Keratinocyte (primary cell): ENCODE measurements around the gene DLX2. TPM values are rescaled to one million over a fixed set of nuclear protein-coding genes. Genes with fewer than 3 reads are reported as not detected.

ENCODE experiments used
- DNase-seq: peaks from one replicate; pipeline ENCODE4 v3.0.0-alpha.2; 2011; ENCODE audit warnings: low read depth, missing footprints, low spot score
- FAIRE-seq: peaks from 2 replicates; lab custom pipeline; 2011; peaks lifted over from hg19 to GRCh38; lab: Jason Lieb, UNC
- H2AFZ ChIP-seq: 2 replicates; pipeline ENCODE4 v1.6.0; 2012; ENCODE audit warnings: low read length, control low read depth, inconsistent platforms; ENCODE audit not compliant: control insufficient read depth
- H3K27ac ChIP-seq: 2 replicates; pipeline ENCODE4 v1.5.1; 2011; ENCODE audit warnings: low read length; ENCODE audit not compliant: control insufficient read depth, insufficient read depth
- H3K27me3 ChIP-seq: 3 replicates; pipeline ENCODE4 v1.6.0; 2011; ENCODE audit warnings: low read length; ENCODE audit not compliant: control insufficient read depth, insufficient read depth; ENCODE audit errors: extremely low read depth
- H3K36me3 ChIP-seq, 2 experiments: 2 replicates in 1 of 2; 3 replicates in 1 of 2; pipeline ENCODE4 v1.5.1; 2011; ENCODE audit warnings: low read length in 2 of 2, mild to moderate bottlenecking in 1 of 2; ENCODE audit not compliant: control insufficient read depth in 2 of 2, insufficient read depth in 2 of 2; ENCODE audit errors: extremely low read depth in 1 of 2
- H3K4me1 ChIP-seq: 3 replicates; pipeline ENCODE4 v1.5.1; 2011; ENCODE audit warnings: low read length; ENCODE audit not compliant: control insufficient read depth, insufficient read depth; ENCODE audit errors: extremely low read depth
- H3K4me2 ChIP-seq: 3 replicates; pipeline ENCODE4 v1.6.0; 2011; ENCODE audit warnings: low read depth, low read length; ENCODE audit not compliant: control insufficient read depth, insufficient read depth; ENCODE audit errors: extremely low read depth
- H3K4me3 ChIP-seq, 3 experiments: fragments of 200-600 bp in 1 of 3; sonication (generic) in 1 of 3; 2 replicates in 2 of 3; 3 replicates in 1 of 3; pipeline ENCODE4 v1.5.1; 2011 to 2016; ENCODE audit warnings: low read length in 3 of 3, mild to moderate bottlenecking in 3 of 3, control low read depth in 2 of 3, inconsistent platforms in 1 of 3, low read depth in 1 of 3, mixed read lengths in 1 of 3, mixed run types in 1 of 3, moderate library complexity in 1 of 3; ENCODE audit not compliant: control insufficient read depth in 2 of 3, insufficient read depth in 2 of 3; ENCODE audit errors: extremely low read depth in 1 of 3
- H3K79me2 ChIP-seq: 2 replicates; pipeline ENCODE4 v1.6.0; 2012; ENCODE audit warnings: low read length; ENCODE audit not compliant: control insufficient read depth, insufficient read depth
- H3K9ac ChIP-seq: 3 replicates; pipeline ENCODE4 v1.6.0; 2011; ENCODE audit warnings: low read length; ENCODE audit not compliant: control insufficient read depth, insufficient read depth; ENCODE audit errors: extremely low read depth
- H3K9me1 ChIP-seq: 3 replicates; pipeline ENCODE4 v1.6.0; 2011; ENCODE audit warnings: low read length; ENCODE audit not compliant: control insufficient read depth, insufficient read depth; ENCODE audit errors: extremely low read depth
- H3K9me3 ChIP-seq: 2 replicates; pipeline ENCODE4 v1.5.1; 2012; ENCODE audit warnings: low read depth, low read length; ENCODE audit not compliant: control insufficient read depth
- H4K20me1 ChIP-seq: 3 replicates; pipeline ENCODE4 v1.6.0; 2011; ENCODE audit warnings: low read length; ENCODE audit not compliant: control insufficient read depth, insufficient read depth; ENCODE audit errors: extremely low read depth
- EZH2 ChIP-seq: IDR thresholded peaks from one replicate; pipeline ENCODE4 v1.6.1; 2012; ENCODE audit warnings: inconsistent platforms, mild to moderate bottlenecking, low read length, moderate library complexity
- dilution Hi-C: fragments of 300-500 bp; cut with MboI; formaldehyde crosslinking; loops from one replicate; pipeline ENCODE4 v1.7.0; 2020; ENCODE audit warnings: low sequenced_read_pairs; ENCODE audit not compliant: extremely low pct_ligation_motif_present
- polyA plus RNA-seq, 5 experiments: library from polyadenylated mRNA; depleted of rRNA in 3 of 5; stranded (reverse) in 3 of 5; stranded (forward) in 1 of 5; unstranded in 1 of 5; fragments of >200 nt; gene quantifications; 1 replicate in 1 of 5; 2 replicates in 3 of 5; 3 replicates in 1 of 5; pipeline versions ENCODE4 v1.2.1 to v1.2.3, GENCODE V29; 2011 to 2012; ENCODE audit warnings: missing spikeins in 2 of 5, low read depth in 1 of 5, low replicate concordance in 1 of 5
- TF ChIP-seq, protein P1 (sequence below), 3 experiments: IDR thresholded peaks in 1 of 3; conservative IDR thresholded peaks in 1 of 3; optimal IDR thresholded peaks in 1 of 3; 2 replicates in 2 of 3; 3 replicates in 1 of 3; pipeline versions ENCODE3 to v1.5.1; 2011; ENCODE audit warnings: low read length in 3 of 3, mild to moderate bottlenecking in 3 of 3, moderate library complexity in 2 of 3, control low read depth in 1 of 3, inconsistent platforms in 1 of 3; ENCODE audit not compliant: insufficient read depth in 2 of 3; ENCODE audit errors: extremely low read depth in 1 of 3

Gene DLX2
- polyA plus RNA-seq, 1 donor (not counting 4 experiments of a cell fraction or from before 2014, with no cell fraction given) = 0.29 TPM

DNA sequence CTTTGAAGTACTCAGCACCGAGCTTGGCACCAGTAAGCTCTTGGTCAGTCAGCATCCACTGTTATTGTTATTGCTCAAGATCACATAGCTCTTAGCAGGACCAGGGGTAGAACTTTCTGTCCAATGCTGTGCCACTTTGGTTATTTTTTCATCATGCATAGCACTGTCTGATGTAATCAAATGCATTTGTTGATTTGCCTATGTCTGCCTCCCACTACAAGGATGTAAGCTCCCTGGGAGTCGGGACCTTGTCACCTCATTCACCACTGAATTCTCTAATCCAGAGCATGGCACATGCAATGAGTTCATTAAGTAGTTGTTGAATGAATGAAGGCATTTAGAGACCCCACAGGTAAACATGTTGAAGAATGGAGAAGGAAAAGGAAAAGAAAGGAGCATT is 46.4 kb downstream of the DLX2 start:
- no peaks in the 10 kb centered on the region for H3K27me3 ChIP-seq
- FAIRE-seq = no peak

GRCh38 chr2:172053486-172053885 is 49.2 kb downstream of the DLX2 start:
- no peak for FAIRE-seq
- Histone ChIP-seq H4K20me1 (no peaks in the 10 kb centered on the region), H3K27ac (no peak overlapping the region), H3K9ac (no peak overlapping the region), H3K4me2 (no peak overlapping the region), H3K4me1 (no peaks in the 10 kb centered on the region), H3K27me3 (no peaks in the 10 kb centered on the region), H3K79me2 (no peaks in the 10 kb centered on the region), H3K4me3 (no peak overlapping the region), H3K36me3 (no peaks in the 10 kb centered on the region), H2AFZ (no peak overlapping the region), H3K9me3 (no peaks in the 10 kb centered on the region), H3K9me1 (no peaks in the 10 kb centered on the region)
- DNase-seq = no peak
- dilution Hi-C loops = no loop called here
- TF ChIP-seq, protein P1, sequence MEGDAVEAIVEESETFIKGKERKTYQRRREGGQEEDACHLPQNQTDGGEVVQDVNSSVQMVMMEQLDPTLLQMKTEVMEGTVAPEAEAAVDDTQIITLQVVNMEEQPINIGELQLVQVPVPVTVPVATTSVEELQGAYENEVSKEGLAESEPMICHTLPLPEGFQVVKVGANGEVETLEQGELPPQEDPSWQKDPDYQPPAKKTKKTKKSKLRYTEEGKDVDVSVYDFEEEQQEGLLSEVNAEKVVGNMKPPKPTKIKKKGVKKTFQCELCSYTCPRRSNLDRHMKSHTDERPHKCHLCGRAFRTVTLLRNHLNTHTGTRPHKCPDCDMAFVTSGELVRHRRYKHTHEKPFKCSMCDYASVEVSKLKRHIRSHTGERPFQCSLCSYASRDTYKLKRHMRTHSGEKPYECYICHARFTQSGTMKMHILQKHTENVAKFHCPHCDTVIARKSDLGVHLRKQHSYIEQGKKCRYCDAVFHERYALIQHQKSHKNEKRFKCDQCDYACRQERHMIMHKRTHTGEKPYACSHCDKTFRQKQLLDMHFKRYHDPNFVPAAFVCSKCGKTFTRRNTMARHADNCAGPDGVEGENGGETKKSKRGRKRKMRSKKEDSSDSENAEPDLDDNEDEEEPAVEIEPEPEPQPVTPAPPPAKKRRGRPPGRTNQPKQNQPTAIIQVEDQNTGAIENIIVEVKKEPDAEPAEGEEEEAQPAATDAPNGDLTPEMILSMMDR (optimal IDR thresholded peaks at IDR 0.05 in 1 of 3, IDR thresholded peaks at IDR 0.05 in 1 of 3, conservative IDR thresholded peaks at IDR 0.05 in 1 of 3; ENCODE audit: extremely low read depth in 1 of 3, insufficient read depth in 2 of 3, low read length in 3 of 3) = no peak
- TF ChIP-seq EZH2 = no peak

More for the DNA sequence above, 46.4 kb downstream of the DLX2 start:
- H3K9me1 ChIP-seq = no peaks in the 10 kb centered on the region
- H3K4me2 ChIP-seq = no peak overlapping the region
- no peaks in the 10 kb centered on the region for H3K36me3 ChIP-seq
- TF ChIP-seq, protein P1 (optimal IDR thresholded peaks at IDR 0.05 in 1 of 3, IDR thresholded peaks at IDR 0.05 in 1 of 3, conservative IDR thresholded peaks at IDR 0.05 in 1 of 3; ENCODE audit: extremely low read depth in 1 of 3, insufficient read depth in 2 of 3, low read length in 3 of 3) = no peak
- TF ChIP-seq EZH2 = no peak
- H3K9me3 ChIP-seq = no peaks in the 10 kb centered on the region
- H3K4me1 ChIP-seq = no peaks in the 10 kb centered on the region
- no peak overlapping the region for H3K4me3 ChIP-seq
- dilution Hi-C loops = no loop called here
- no peaks in the 10 kb centered on the region for H4K20me1 ChIP-seq
- DNase-seq = no peak
- H3K27ac ChIP-seq = no peak overlapping the region
- H3K79me2 ChIP-seq = no peaks in the 10 kb centered on the region
- H3K9ac ChIP-seq = no peak overlapping the region
- no peak overlapping the region for H2AFZ ChIP-seq
